IMR-90 (cell line): ENCODE measurements around the gene SYTL3.

ENCODE experiments used
- BHLHE40 ChIP-seq: fragments of 150-350 bp; IDR thresholded peaks from 2 replicates; pipeline ENCODE4 v1.6.1; 2016; ENCODE audit warnings: mild to moderate bottlenecking, low read depth, low read length
- CHD1 ChIP-seq: IDR thresholded peaks from 2 replicates; pipeline ENCODE4 v1.6.1; 2012; ENCODE audit warnings: low read depth, low read length, improper control_type of control experiment
- FOS ChIP-seq: fragments of 150-350 bp; IDR thresholded peaks from 2 replicates; pipeline ENCODE4 v1.6.1; 2016; ENCODE audit warnings: low read depth, low read length
- MAFK ChIP-seq: IDR thresholded peaks from 2 replicates; pipeline ENCODE4 v1.6.1; 2012; ENCODE audit warnings: low read depth, low read length, improper control_type of control experiment
- MAZ ChIP-seq: IDR thresholded peaks from 2 replicates; pipeline ENCODE4 v1.6.1; 2012; ENCODE audit warnings: low read depth, mild to moderate bottlenecking, low read length, improper control_type of control experiment, moderate library complexity, borderline replicate concordance
- MXI1 ChIP-seq: IDR thresholded peaks from 2 replicates; pipeline ENCODE4 v1.6.1; 2012; ENCODE audit warnings: low read depth, mild to moderate bottlenecking, low read length, moderate library complexity, borderline replicate concordance
- NFE2L2 ChIP-seq: fragments of 150-350 bp; IDR thresholded peaks from 2 replicates; pipeline ENCODE4 v1.6.1; 2016; ENCODE audit warnings: low read depth, mild to moderate bottlenecking, low read length
- POLR2A ChIP-seq: IDR thresholded peaks from 2 replicates; pipeline ENCODE4 v1.6.1; 2012; ENCODE audit warnings: mild to moderate bottlenecking, low read depth, low read length
- RAD21 ChIP-seq: IDR thresholded peaks from 2 replicates; pipeline ENCODE4 v1.6.1; 2012; ENCODE audit warnings: low read length, improper control_type of control experiment
- RCOR1 ChIP-seq: IDR thresholded peaks from 2 replicates; pipeline ENCODE4 v1.6.1; 2012; ENCODE audit warnings: mild to moderate bottlenecking, low read length, improper control_type of control experiment; ENCODE audit not compliant: insufficient replicate concordance
- RFX5 ChIP-seq: IDR thresholded peaks from 2 replicates; pipeline ENCODE4 v1.8.0; 2012; ENCODE audit warnings: low read depth, mild to moderate bottlenecking, low read length, moderate library complexity
- SMC3 ChIP-seq: fragments of 150-350 bp; IDR thresholded peaks from 2 replicates; pipeline ENCODE4 v1.6.1; 2016; ENCODE audit warnings: low read depth, mild to moderate bottlenecking, antibody characterized with exemption, low read length, moderate library complexity
- TF ChIP-seq, protein P1 (sequence below): conservative IDR thresholded peaks from 2 replicates; pipeline ENCODE4 v1.5.1; 2012; ENCODE audit warnings: mild to moderate bottlenecking, low read depth, low read length, improper control_type of control experiment
- TF ChIP-seq, protein P2 (sequence below): fragments of 150-350 bp; IDR thresholded peaks from 2 replicates; pipeline ENCODE4 v1.6.1; 2017; ENCODE audit warnings: mild to moderate bottlenecking, antibody characterized with exemption, low read length, low read depth

DNA sequence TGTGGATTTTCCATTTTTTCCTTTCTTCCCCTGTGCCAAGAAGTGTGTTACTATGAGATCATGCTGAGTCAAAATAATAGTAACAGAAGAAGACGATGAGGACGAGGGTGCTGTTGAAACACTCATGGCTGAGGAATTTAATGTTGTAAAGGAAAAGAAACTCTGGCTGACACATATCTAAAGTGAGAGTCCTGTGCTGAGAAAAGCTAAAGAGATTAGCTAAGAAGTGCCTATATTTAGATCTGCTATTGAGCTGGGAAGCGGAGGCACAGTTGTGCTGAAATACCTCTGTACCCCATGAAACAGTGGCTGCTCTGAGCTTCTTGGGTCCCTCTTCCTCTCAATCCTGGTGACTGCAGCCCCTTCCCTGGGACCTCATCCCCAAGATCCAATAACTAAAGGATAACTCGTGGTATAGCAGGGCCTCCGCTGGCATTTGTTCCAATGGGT, 1.1 kb upstream of the SYTL3 start:
- no peak for TF ChIP-seq RFX5
- TF ChIP-seq, protein P1, sequence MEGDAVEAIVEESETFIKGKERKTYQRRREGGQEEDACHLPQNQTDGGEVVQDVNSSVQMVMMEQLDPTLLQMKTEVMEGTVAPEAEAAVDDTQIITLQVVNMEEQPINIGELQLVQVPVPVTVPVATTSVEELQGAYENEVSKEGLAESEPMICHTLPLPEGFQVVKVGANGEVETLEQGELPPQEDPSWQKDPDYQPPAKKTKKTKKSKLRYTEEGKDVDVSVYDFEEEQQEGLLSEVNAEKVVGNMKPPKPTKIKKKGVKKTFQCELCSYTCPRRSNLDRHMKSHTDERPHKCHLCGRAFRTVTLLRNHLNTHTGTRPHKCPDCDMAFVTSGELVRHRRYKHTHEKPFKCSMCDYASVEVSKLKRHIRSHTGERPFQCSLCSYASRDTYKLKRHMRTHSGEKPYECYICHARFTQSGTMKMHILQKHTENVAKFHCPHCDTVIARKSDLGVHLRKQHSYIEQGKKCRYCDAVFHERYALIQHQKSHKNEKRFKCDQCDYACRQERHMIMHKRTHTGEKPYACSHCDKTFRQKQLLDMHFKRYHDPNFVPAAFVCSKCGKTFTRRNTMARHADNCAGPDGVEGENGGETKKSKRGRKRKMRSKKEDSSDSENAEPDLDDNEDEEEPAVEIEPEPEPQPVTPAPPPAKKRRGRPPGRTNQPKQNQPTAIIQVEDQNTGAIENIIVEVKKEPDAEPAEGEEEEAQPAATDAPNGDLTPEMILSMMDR: no peak
- no peak for TF ChIP-seq RCOR1
- TF ChIP-seq RAD21: no peak
- no peak for TF ChIP-seq SMC3
- peak; percentile 67 for TF ChIP-seq POLR2A
- no peak for TF ChIP-seq MXI1
- TF ChIP-seq, protein P2, sequence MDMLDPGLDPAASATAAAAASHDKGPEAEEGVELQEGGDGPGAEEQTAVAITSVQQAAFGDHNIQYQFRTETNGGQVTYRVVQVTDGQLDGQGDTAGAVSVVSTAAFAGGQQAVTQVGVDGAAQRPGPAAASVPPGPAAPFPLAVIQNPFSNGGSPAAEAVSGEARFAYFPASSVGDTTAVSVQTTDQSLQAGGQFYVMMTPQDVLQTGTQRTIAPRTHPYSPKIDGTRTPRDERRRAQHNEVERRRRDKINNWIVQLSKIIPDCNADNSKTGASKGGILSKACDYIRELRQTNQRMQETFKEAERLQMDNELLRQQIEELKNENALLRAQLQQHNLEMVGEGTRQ: no peak
- no peak for TF ChIP-seq MAZ
- peak; percentile 55; the same call in 1 of the 2 replicates for TF ChIP-seq MAFK
- peak; percentile 88 for TF ChIP-seq FOS
- no peak for TF ChIP-seq CHD1
- TF ChIP-seq BHLHE40: peak; percentile 72
- TF ChIP-seq NFE2L2: 0 out of 2 replicates have a peak, but pooled peaks have one; percentile 21
